B cell (primary cell): ENCODE results near the gene TBX2.
"Not testable (repeated sequence)": the region's sequence is repeated elsewhere in the genome, so short reads cannot be mapped to it uniquely, and the experiment has no call there.

Experiments
- CTCF ChIP-seq: fragments of 200-600 bp; IDR thresholded peaks from one replicate; pipeline ENCODE4 v1.8.0; 2022; ENCODE audit warnings: antibody characterized with exemption, mild to moderate bottlenecking
- EZH2 ChIP-seq: IDR thresholded peaks from 2 replicates; pipeline ENCODE4 v1.6.1; 2012; ENCODE audit warnings: borderline replicate concordance, low read depth, mild to moderate bottlenecking, moderate library complexity, low read length; ENCODE audit not compliant: insufficient read depth, poor library complexity, severe bottlenecking

GRCh38 chr17:61429831-61430230, 30.2 kb downstream of the TBX2 start:
- TF ChIP-seq CTCF, EZH2: not testable (repeated sequence)
